GM23248 (cell line): Measurements from ENCODE around the gene RUFY4.

ENCODE experiments used
- EZH2 ChIP-seq: fragments of 200-600 bp; sonication (generic); IDR thresholded peaks from 2 replicates; pipeline ENCODE4 v1.6.1; 2018; ENCODE audit warnings: antibody characterized with exemption, mild to moderate bottlenecking; ENCODE audit not compliant: insufficient read depth, poor library complexity, severe bottlenecking
- EZH2phosphoT487 ChIP-seq: fragments of 200-600 bp; sonication (generic); IDR thresholded peaks from 2 replicates; pipeline ENCODE4 v1.6.1; 2018; ENCODE audit warnings: antibody characterized with exemption, moderate library complexity, mild to moderate bottlenecking, low read depth; ENCODE audit not compliant: insufficient read depth

GRCh38 chr2:218040883-218041282 lies 28.2 kb upstream of the RUFY4 start:
- TF ChIP-seq EZH2 = no peak
- no peak for TF ChIP-seq EZH2phosphoT487
